Aorta (tissue), 5 donors: ENCODE data around the gene DGCR8. TPM values are rescaled to one million over a fixed set of nuclear protein-coding genes. Genes with fewer than 3 reads are reported as not detected.

Experiments
- ATAC-seq: fragments of 200-7000 bp; cut with Tn5 transposase; one replicate; pipeline ENCODE4 v1.9.1; 2022; ENCODE audit warnings: moderate library complexity; ENCODE audit not compliant: low FRiP score
- DNase-seq, 2 donors: peaks; one replicate each; pipeline ENCODE4 v3.0.0-alpha.2; 2020
- H3K27ac ChIP-seq, 2 donors: one replicate each; pipeline ENCODE4 v1.5.1; 2013; ENCODE audit warnings: low read length in 2 of 2, mild to moderate bottlenecking in 2 of 2, moderate library complexity in 2 of 2, control low read depth in 1 of 2, inconsistent platforms in 1 of 2, low read depth in 1 of 2
- H3K27me3 ChIP-seq, 2 donors: one replicate each; pipeline ENCODE4 v1.6.1; 2013; ENCODE audit warnings: control low read depth in 1 of 2, low read length in 1 of 2, mild to moderate bottlenecking in 1 of 2, moderate library complexity in 1 of 2; ENCODE audit not compliant: insufficient read depth in 2 of 2, control insufficient read depth in 1 of 2
- H3K36me3 ChIP-seq, 2 donors: one replicate each; pipeline ENCODE4 v1.6.1; 2013; ENCODE audit warnings: control low read depth in 1 of 2, low read length in 1 of 2, mild to moderate bottlenecking in 1 of 2; ENCODE audit not compliant: insufficient read depth in 2 of 2, control insufficient read depth in 1 of 2
- H3K4me1 ChIP-seq, 2 donors: one replicate each; pipeline ENCODE4 v1.6.1; 2013; ENCODE audit warnings: low read length in 2 of 2, control low read depth in 1 of 2, mild to moderate bottlenecking in 1 of 2, moderate library complexity in 1 of 2; ENCODE audit not compliant: insufficient read depth in 2 of 2, control insufficient read depth in 1 of 2
- H3K4me3 ChIP-seq, 2 donors: one replicate each; pipeline ENCODE4 v1.5.1; 2013; ENCODE audit warnings: low read length in 2 of 2, control low read depth in 1 of 2, mild to moderate bottlenecking in 1 of 2
- H3K9me3 ChIP-seq: one replicate; pipeline ENCODE4 v1.6.1; 2013; ENCODE audit warnings: mild to moderate bottlenecking, low read length; ENCODE audit not compliant: control insufficient read depth
- WGBS, 2 donors: extraction: QIAGEN DNeasy Blood & Tissue Kit; methylation state at CpG; one replicate each; pipeline ENCODE4 v1.1.7; 2013; 5-methylcytosine and 5-hydroxymethylcytosine counted together
- intact Hi-C, 2 donors: fragments of 100-400 bp; cut with DNase I; formaldehyde crosslinking; loops; one replicate each; pipeline versions ENCODE4 v1.14.2 to v1.15.0; 2022
- polyA plus RNA-seq, 2 donors: library from polyadenylated mRNA; stranded (reverse); fragments of 200-250 nt; gene quantifications; one replicate each; pipeline ENCODE4 v1.2.3, GENCODE V29; 2013
- total RNA-seq, 2 donors: library from RNA; stranded (reverse); fragmentation: NEBNext Ultra II Directional; extraction: Animal tissue kit (Norgen Biotek cat#: 25700); gene quantifications; one replicate each; pipeline ENCODE4 v1.2.1, GENCODE V29; 2021
- donor health status: healthy with polysubstance abuse.
- donor health status: Bipolar disorder and iron deficiency.
- donor health status: DM: no; HTN: no; CAD: no.
- donor health status: DM: no; HTN: no; CAD: no.
- donor health status: DM: yes; HTN: yes; CAD: no.

Gene DGCR8
- total and polyA plus RNA-seq, 4 donors = 5.5 to 43.9 (median 27.2) TPM

GRCh38 chr22:20145206-20145831 is 65.3 kb downstream of the DGCR8 start:
- Histone ChIP-seq H3K4me3 (no peak overlapping the region), H3K27ac (no peak overlapping the region), H3K36me3 (no peaks in the 10 kb centered on the region), H3K9me3 (no peaks in the 10 kb centered on the region), H3K27me3 (no peaks in the 10 kb centered on the region), H3K4me1 (no peaks in the 10 kb centered on the region)
- ATAC-seq (no peak), DNase-seq (no peak)
- 86 to 90% methylated on average over 22 of the region's 22 CpGs for WGBS, 2 donors
- intact Hi-C loops = no loop called here

GRCh38 chr22:20145832-20146223 is 65.8 kb downstream of the DGCR8 start:
- Histone ChIP-seq H3K36me3 (no peaks in the 10 kb centered on the region), H3K4me3 (no peak overlapping the region), H3K9me3 (no peaks in the 10 kb centered on the region), H3K4me1 (no peaks in the 10 kb centered on the region), H3K27ac (no peak overlapping the region), H3K27me3 (no peaks in the 10 kb centered on the region)
- no peak for ATAC-seq
- 89 to 91% methylated on average over 21 of the region's 21 CpGs for WGBS, 2 donors
- DNase-seq = no peak
- intact Hi-C loops = no loop called here

- 84 to 86% methylated on average over 14 to 22 of the region's 22 CpGs for WGBS, 2 donors
- no peak for ATAC-seq
- intact Hi-C loops = no loop called here
- Histone ChIP-seq H3K27me3 (no peaks in the 10 kb centered on the region), H3K36me3 (no peaks in the 10 kb centered on the region), H3K4me1 (no peaks in the 10 kb centered on the region), H3K9me3 (no peaks in the 10 kb centered on the region), H3K4me3 (no peak overlapping the region), H3K27ac (no peak overlapping the region)
- no peak for DNase-seq
These were observed 66.7 kb downstream of the DGCR8 start for GRCh38 chr22:20146777-20147176.

- H3K9me3 ChIP-seq = no peaks in the 10 kb centered on the region
- no peaks in the 10 kb centered on the region for H3K36me3 ChIP-seq
- no peaks in the 10 kb centered on the region for H3K4me1 ChIP-seq
- no peak overlapping the region for H3K27ac ChIP-seq
- DNase-seq (no peak), ATAC-seq (no peak)
- no peaks in the 10 kb centered on the region for H3K27me3 ChIP-seq
- 76 to 81% methylated on average over 14 of the region's 14 CpGs for WGBS, 2 donors
- no peak overlapping the region for H3K4me3 ChIP-seq
- intact Hi-C loops = no loop called here
These were observed 67.4 kb downstream of the DGCR8 start for GRCh38 chr22:20147237-20147988.

GRCh38 chr22:20148414-20148813 is 68.4 kb downstream of the DGCR8 start:
- Histone ChIP-seq H3K27ac (no peak overlapping the region), H3K9me3 (no peaks in the 10 kb centered on the region), H3K27me3 (no peaks in the 10 kb centered on the region), H3K4me1 (no peaks in the 10 kb centered on the region), H3K4me3 (no peak overlapping the region), H3K36me3 (no peaks in the 10 kb centered on the region)
- DNase-seq (no peak), ATAC-seq (no peak)
- intact Hi-C loops = no loop called here
- 76 to 78% methylated on average over 16 to 18 of the region's 18 CpGs for WGBS, 2 donors

- DNase-seq (no peak), ATAC-seq (no peak)
- Histone ChIP-seq H3K4me1 (no peaks in the 10 kb centered on the region), H3K27ac (no peak overlapping the region), H3K9me3 (no peaks in the 10 kb centered on the region), H3K27me3 (no peaks in the 10 kb centered on the region), H3K36me3 (no peaks in the 10 kb centered on the region), H3K4me3 (no peak overlapping the region)
- WGBS, 2 donors = 75 to 79% methylated on average over 27 to 32 of the region's 32 CpGs
- intact Hi-C loops = no loop called here
These were observed 69.5 kb downstream of the DGCR8 start for GRCh38 chr22:20149257-20150250.

- intact Hi-C loops = no loop called here
- 79 to 81% methylated on average over 11 to 14 of the region's 14 CpGs for WGBS, 2 donors
- ATAC-seq = no peak
These were observed 70.6 kb downstream of the DGCR8 start, which contains the start of gene CCDC188 for GRCh38 chr22:20150381-20151275. Gene CCDC188, minus strand, starts transcription at chr22:20151055. Its CDS starts 69 bp downstream, at chr22:20150986.

GRCh38 chr22:20151276-20151588 is 71.2 kb downstream of the DGCR8 start:
- no peak overlapping the region for H3K4me3 ChIP-seq
- no peaks in the 10 kb centered on the region for H3K27me3 ChIP-seq
- H3K4me1 ChIP-seq = no peaks in the 10 kb centered on the region
- no peaks in the 10 kb centered on the region for H3K9me3 ChIP-seq
- ATAC-seq (no peak), DNase-seq (no peak)
- 75 to 83% methylated on average over 4 of the region's 4 CpGs for WGBS, 2 donors
- H3K36me3 ChIP-seq = no peaks in the 10 kb centered on the region
- intact Hi-C loops = no loop called here
- H3K27ac ChIP-seq = no peak overlapping the region

More at GRCh38 chr22:20150381-20151275, 70.6 kb downstream of the DGCR8 start, which contains the start of gene CCDC188:
- DNase-seq = no peak
- H3K4me3 ChIP-seq = no peak within 1 kb of the TSS
- no peak within 1 kb of the TSS for H3K27ac ChIP-seq
- no peaks in the 10 kb centered on the region for H3K9me3 ChIP-seq
- H3K27me3 ChIP-seq = no peaks in the 10 kb centered on the region
- H3K36me3 ChIP-seq = no peaks in the 10 kb centered on the region
- H3K4me1 ChIP-seq = no peaks in the 10 kb centered on the region
